Panc1 (cell line): ENCODE data around the gene PCGF3. TPM values are rescaled to one million over a fixed set of nuclear protein-coding genes. Genes with fewer than 3 reads are reported as not detected.

ENCODE experiments used
- ATAC-seq: fragments of 200-7000 bp; cut with Tn5 transposase; 2 replicates; pipeline ENCODE4 v1.9.1; 2020; ENCODE audit warnings: mild to moderate bottlenecking, moderate library complexity
- BruUV-seq: library from RNA; stranded (reverse); fragments of 400-500 nt; replicated peaks from 2 replicates; lab custom pipeline; 2021; lab: Mats Ljungman, UMichigan
- CTCF ChIA-PET: fragments of 300-600 bp; sonication (Branson Sonifier 250); formaldehyde crosslinking; loops from one replicate; lab custom pipeline; 2022; ENCODE audit warnings: antibody characterized with exemption; lab: Charles Lee
- POLR2A ChIA-PET: fragments of 300-600 bp; sonication (Branson Sonifier 250); formaldehyde crosslinking; loops from one replicate; lab custom pipeline; 2022; ENCODE audit warnings: antibody characterized with exemption; lab: Charles Lee
- DNase-seq: peaks from one replicate; pipeline ENCODE4 v3.0.0-alpha.2; 2010; ENCODE audit warnings: low read depth, low spot score
- H3K27ac ChIP-seq: 2 replicates; pipeline ENCODE4 v1.5.1; 2011; ENCODE audit warnings: mild to moderate bottlenecking, low read length, inconsistent platforms
- H3K27me3 ChIP-seq: fragments of 200-500 bp; sonication (Bioruptor generic); 2 replicates; pipeline ENCODE4 v1.6.0; 2014; ENCODE audit warnings: low read length, inconsistent platforms; ENCODE audit not compliant: control insufficient read depth, insufficient read depth
- H3K36me3 ChIP-seq: fragments of 200-500 bp; sonication (Bioruptor generic); 2 replicates; pipeline ENCODE4 v1.5.1; 2014; ENCODE audit warnings: inconsistent platforms, mild to moderate bottlenecking, low read length, moderate library complexity; ENCODE audit not compliant: control insufficient read depth, insufficient read depth
- H3K4me1 ChIP-seq: 2 replicates; pipeline ENCODE4 v1.5.1; 2011; ENCODE audit warnings: inconsistent platforms, mild to moderate bottlenecking, low read length, moderate library complexity; ENCODE audit not compliant: control insufficient read depth, insufficient read depth
- H3K4me3 ChIP-seq, 2 experiments: 2 replicates each; pipeline ENCODE4 v1.5.1; 2011 to 2012; ENCODE audit warnings: low read depth in 2 of 2, low read length in 2 of 2, mild to moderate bottlenecking in 2 of 2, inconsistent platforms in 1 of 2, moderate library complexity in 1 of 2
- H3K9me3 ChIP-seq: fragments of 200-500 bp; sonication (Bioruptor generic); 2 replicates; pipeline ENCODE4 v1.5.1; 2014; ENCODE audit warnings: low read depth, mild to moderate bottlenecking, inconsistent platforms, low read length, moderate library complexity; ENCODE audit not compliant: control insufficient read depth, insufficient read depth
- POLR2AphosphoS5 ChIP-seq: IDR thresholded peaks from 2 replicates; pipeline ENCODE4 v1.6.1; 2012; ENCODE audit warnings: mild to moderate bottlenecking, low read depth, low read length, moderate library complexity
- SIN3A ChIP-seq: IDR thresholded peaks from 2 replicates; pipeline ENCODE4 v1.6.1; 2012; ENCODE audit warnings: low read depth, mild to moderate bottlenecking, low read length, moderate library complexity, borderline replicate concordance; ENCODE audit not compliant: insufficient read depth
- TCF7L2 ChIP-seq: IDR thresholded peaks from 2 replicates; pipeline ENCODE4 v1.6.1; 2011; ENCODE audit warnings: mild to moderate bottlenecking, low read depth, low read length, inconsistent platforms
- in situ Hi-C: cut with HindIII; loops from 2 replicates; pipeline ENCODE4 v1.10.0; 2016; ENCODE audit warnings: low sequenced_read_pairs, low pct_unique_long_range_greater_than_20kb
- intact Hi-C: fragments of 100-400 bp; cut with micrococcal nuclease; formaldehyde crosslinking; loops from one replicate; pipeline ENCODE4 v1.10.0; 2022; ENCODE audit not compliant: unreplicated experiment
- total RNA-seq: library from RNA; stranded (reverse); gene quantifications from one replicate; pipeline ENCODE4 v1.2.1, GENCODE V29; 2021; ENCODE audit not compliant: unreplicated experiment
- TF ChIP-seq, protein P1 (sequence below): fragments of 450-650 bp; IDR thresholded peaks from 2 replicates; pipeline ENCODE4 v1.5.1; 2017; ENCODE audit warnings: mild to moderate bottlenecking
- TF ChIP-seq, protein P2 (sequence below), 2 experiments: IDR thresholded peaks; 2 replicates each; pipeline ENCODE4 v1.6.1; 2011 to 2012; ENCODE audit warnings: low read depth in 2 of 2, control low read depth in 1 of 2, low read length in 1 of 2, mild to moderate bottlenecking in 1 of 2, moderate library complexity in 1 of 2; ENCODE audit not compliant: insufficient read depth in 1 of 2

The PCGF3 gene
- total RNA-seq, 1 experiment from 2014 or later = 44.6 TPM

DNA sequence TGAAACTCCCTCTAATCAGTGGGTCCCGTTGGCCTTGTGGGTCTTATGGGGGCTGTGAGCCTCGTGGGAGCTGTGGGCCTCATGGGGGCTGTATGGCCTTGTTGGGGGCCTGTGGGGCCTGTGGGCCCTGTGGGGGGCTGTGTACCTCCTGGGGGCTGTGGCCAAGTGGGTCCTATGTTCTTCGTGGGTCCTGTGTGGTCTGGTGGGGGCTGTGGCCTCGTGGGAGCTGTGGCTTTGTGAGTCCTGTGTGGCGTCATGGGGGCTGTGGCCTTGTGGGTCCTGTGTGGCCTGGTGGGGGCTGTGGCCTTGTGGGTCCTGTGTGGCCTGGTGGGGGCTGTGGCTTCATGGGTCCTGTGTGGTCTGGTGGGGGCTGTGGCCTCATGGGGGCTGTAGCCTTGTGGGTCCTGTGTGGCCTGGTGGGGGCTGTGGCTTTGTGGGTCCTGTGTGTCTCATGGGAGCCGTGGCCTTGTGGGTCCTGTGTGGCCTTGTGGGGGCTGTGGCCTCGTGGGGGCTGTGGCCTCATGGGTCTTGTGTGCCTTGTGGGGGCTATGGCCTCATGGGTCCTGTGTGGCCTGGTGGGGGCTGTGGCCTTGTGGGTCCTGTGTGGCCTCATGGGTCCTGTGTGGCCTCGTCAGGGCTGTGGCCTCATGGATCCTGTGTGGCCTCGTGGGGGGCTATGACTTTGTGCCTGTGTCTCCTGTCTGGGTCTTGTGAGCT is 7.4 kb downstream of the PCGF3 start:
- Histone ChIP-seq H3K36me3 (no peaks in the 10 kb centered on the region), H3K9me3 (no peaks in the 10 kb centered on the region), H3K27ac (no peak overlapping the region), H3K4me1 (no peaks in the 10 kb centered on the region), H3K4me3 (no peak overlapping the region), H3K27me3 (no peaks in the 10 kb centered on the region)
- TF ChIP-seq SIN3A (no peak), POLR2AphosphoS5 (no peak), TCF7L2 (no peak)
- TF ChIP-seq, protein P1, sequence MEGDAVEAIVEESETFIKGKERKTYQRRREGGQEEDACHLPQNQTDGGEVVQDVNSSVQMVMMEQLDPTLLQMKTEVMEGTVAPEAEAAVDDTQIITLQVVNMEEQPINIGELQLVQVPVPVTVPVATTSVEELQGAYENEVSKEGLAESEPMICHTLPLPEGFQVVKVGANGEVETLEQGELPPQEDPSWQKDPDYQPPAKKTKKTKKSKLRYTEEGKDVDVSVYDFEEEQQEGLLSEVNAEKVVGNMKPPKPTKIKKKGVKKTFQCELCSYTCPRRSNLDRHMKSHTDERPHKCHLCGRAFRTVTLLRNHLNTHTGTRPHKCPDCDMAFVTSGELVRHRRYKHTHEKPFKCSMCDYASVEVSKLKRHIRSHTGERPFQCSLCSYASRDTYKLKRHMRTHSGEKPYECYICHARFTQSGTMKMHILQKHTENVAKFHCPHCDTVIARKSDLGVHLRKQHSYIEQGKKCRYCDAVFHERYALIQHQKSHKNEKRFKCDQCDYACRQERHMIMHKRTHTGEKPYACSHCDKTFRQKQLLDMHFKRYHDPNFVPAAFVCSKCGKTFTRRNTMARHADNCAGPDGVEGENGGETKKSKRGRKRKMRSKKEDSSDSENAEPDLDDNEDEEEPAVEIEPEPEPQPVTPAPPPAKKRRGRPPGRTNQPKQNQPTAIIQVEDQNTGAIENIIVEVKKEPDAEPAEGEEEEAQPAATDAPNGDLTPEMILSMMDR = no peak
- TF ChIP-seq, protein P2, sequence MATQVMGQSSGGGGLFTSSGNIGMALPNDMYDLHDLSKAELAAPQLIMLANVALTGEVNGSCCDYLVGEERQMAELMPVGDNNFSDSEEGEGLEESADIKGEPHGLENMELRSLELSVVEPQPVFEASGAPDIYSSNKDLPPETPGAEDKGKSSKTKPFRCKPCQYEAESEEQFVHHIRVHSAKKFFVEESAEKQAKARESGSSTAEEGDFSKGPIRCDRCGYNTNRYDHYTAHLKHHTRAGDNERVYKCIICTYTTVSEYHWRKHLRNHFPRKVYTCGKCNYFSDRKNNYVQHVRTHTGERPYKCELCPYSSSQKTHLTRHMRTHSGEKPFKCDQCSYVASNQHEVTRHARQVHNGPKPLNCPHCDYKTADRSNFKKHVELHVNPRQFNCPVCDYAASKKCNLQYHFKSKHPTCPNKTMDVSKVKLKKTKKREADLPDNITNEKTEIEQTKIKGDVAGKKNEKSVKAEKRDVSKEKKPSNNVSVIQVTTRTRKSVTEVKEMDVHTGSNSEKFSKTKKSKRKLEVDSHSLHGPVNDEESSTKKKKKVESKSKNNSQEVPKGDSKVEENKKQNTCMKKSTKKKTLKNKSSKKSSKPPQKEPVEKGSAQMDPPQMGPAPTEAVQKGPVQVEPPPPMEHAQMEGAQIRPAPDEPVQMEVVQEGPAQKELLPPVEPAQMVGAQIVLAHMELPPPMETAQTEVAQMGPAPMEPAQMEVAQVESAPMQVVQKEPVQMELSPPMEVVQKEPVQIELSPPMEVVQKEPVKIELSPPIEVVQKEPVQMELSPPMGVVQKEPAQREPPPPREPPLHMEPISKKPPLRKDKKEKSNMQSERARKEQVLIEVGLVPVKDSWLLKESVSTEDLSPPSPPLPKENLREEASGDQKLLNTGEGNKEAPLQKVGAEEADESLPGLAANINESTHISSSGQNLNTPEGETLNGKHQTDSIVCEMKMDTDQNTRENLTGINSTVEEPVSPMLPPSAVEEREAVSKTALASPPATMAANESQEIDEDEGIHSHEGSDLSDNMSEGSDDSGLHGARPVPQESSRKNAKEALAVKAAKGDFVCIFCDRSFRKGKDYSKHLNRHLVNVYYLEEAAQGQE (IDR thresholded peaks at IDR 0.05; ENCODE audit: insufficient read depth in 1 of 2, low read depth in 2 of 2, low read length in 1 of 2) = no peak
- in situ Hi-C loops = no loop called here
- no peak for ATAC-seq
- BruUV-seq = no TSS peak
- CTCF ChIA-PET = no interaction called here
- no peak for DNase-seq
- intact Hi-C loops = no loop called here
- POLR2A ChIA-PET = no interaction called here

DNA sequence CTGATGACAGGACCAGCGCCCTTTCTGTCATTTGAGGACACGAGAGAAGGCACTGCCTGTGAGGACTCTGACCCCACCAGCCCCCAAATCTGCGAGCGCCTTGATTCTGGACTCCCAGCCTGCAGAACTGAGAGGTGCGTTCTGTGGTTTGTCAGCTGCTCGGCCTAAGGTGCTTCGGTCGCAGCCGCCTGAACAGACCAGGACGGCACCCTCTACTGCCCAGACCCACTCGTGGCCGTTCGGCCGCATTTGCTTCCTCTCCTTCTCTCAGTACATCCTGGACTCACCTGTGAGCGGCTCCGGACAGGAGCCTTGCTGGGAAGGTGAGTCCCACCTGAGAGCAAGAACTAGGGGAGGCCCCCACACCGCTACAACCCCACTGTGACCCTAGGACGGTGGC is 8.5 kb downstream of the PCGF3 start:
- no peak overlapping the region for H3K27ac ChIP-seq
- ChIA-PET POLR2A (no interaction called here), CTCF (no interaction called here)
- H3K4me3 ChIP-seq = no peak overlapping the region
- BruUV-seq = no TSS peak
- DNase-seq = no peak
- TF ChIP-seq, protein P2 (IDR thresholded peaks at IDR 0.05; ENCODE audit: insufficient read depth in 1 of 2, low read depth in 2 of 2, low read length in 1 of 2) = no peak
- TF ChIP-seq, protein P1 = no peak
- TF ChIP-seq POLR2AphosphoS5 (no peak), SIN3A (no peak), TCF7L2 (no peak)
- H3K27me3 ChIP-seq = no peaks in the 10 kb centered on the region
- H3K36me3 ChIP-seq = no peaks in the 10 kb centered on the region
- in situ Hi-C loops = no loop called here
- ATAC-seq = no peak
- intact Hi-C loops = no loop called here
- no peaks in the 10 kb centered on the region for H3K4me1 ChIP-seq
- H3K9me3 ChIP-seq = no peaks in the 10 kb centered on the region
